Body of pancreas (tissue), 4 donors: ENCODE data around the gene OR8K1. TPM values are rescaled to one million over a fixed set of nuclear protein-coding genes. Genes with fewer than 3 reads are reported as not detected.

Experiments
- ATAC-seq: fragments of 150-250 bp; one replicate; pipeline ENCODE4 v1.9.1; 2016
- DNase-seq, 4 donors: peaks; one replicate each; pipeline ENCODE4 v3.0.0-alpha.2; 2019
- H3K27ac ChIP-seq, 4 donors: fragments of 200-600 bp; sonication (generic); 1 replicate in 3 of 4; 2 replicates in 1 of 4; pipeline versions ENCODE4 v1.5.1 to v1.6.1; 2016 to 2019; ENCODE audit warnings: mild to moderate bottlenecking in 1 of 4, mixed read lengths in 1 of 4, moderate library complexity in 1 of 4
- H3K27me3 ChIP-seq, 2 donors: fragments of 200-600 bp; sonication (generic); one replicate each; pipeline ENCODE4 v1.6.0; 2016; ENCODE audit warnings: mild to moderate bottlenecking in 1 of 2
- H3K36me3 ChIP-seq, 2 donors: fragments of 200-600 bp; sonication (generic); replicated peaks in 1 of 2; 2 replicates each; pipeline ENCODE4 v1.5.1; 2016; ENCODE audit warnings: low read depth in 2 of 2; ENCODE audit not compliant: insufficient read depth in 1 of 2
- H3K4me1 ChIP-seq: fragments of 200-600 bp; sonication (generic); one replicate; pipeline ENCODE4 v1.6.0; 2016
- H3K4me3 ChIP-seq, 2 donors: fragments of 200-600 bp; sonication (generic); 1 replicate in 1 of 2; 2 replicates in 1 of 2; pipeline ENCODE4 v1.5.1; 2016 to 2019
- H3K9me3 ChIP-seq, 3 donors: fragments of 200-600 bp; sonication (generic); 1 replicate in 2 of 3; 2 replicates in 1 of 3; pipeline ENCODE4 v1.5.1; 2016
- POLR2A ChIP-seq, 3 donors: fragments of 450-650 bp; IDR thresholded peaks; one replicate each; pipeline ENCODE4 v1.6.1; 2016; ENCODE audit warnings: antibody characterized with exemption in 3 of 3, mild to moderate bottlenecking in 2 of 3
- WGBS, 2 donors: methylation state at CpG; one replicate each; pipeline ENCODE4 v1.1.5; 2017; 5-methylcytosine and 5-hydroxymethylcytosine counted together
- intact Hi-C: fragments of 100-400 bp; cut with DNase I; formaldehyde crosslinking; loops from one replicate; pipeline ENCODE4 v1.15.1; 2023
- total RNA-seq, 2 donors: library from RNA; depleted of rRNA; stranded (reverse); fragments of >200 nt; gene quantifications; one replicate each; pipeline ENCODE4 v1.1.0, GENCODE V29; 2016
- TF ChIP-seq, protein P1 (sequence below), 7 experiments: fragments of 450-650 bp in 4 of 7; fragments of 200-600 bp in 3 of 7; sonication (generic) in 3 of 7; IDR thresholded peaks; one replicate each; pipeline ENCODE4 v1.5.1; 2016 to 2019; ENCODE audit warnings: antibody characterized with exemption in 7 of 7

OR8K1 gene
- not detected for total RNA-seq

DNA sequence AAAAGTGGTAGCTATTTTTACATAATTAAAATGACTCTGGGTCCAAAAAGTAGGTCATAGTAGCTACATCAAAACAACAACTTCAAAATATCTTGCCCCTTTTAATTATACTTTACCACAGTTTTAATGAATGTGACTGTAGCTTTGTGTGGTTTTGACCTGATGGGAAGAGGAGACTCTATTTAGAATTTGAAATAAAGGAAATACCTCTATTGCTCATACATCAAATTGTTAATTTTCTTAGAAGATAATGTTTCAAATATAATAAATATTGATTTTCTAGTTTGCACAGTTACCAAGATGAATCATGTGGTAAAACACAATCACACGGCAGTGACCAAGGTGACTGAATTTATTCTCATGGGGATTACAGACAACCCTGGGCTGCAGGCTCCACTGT is at the start of gene OR8K1:
TSS of gene OR8K1 (plus strand) at position 301 of the 400 bp plus-strand sequence. CDS start at position 301, 0 bp downstream.
- H3K9me3 ChIP-seq: no peaks in the 10 kb centered on the region
- ATAC-seq: no peak
- no peaks in the 10 kb centered on the region for H3K4me1 ChIP-seq
- no peaks in the 10 kb centered on the region for H3K27me3 ChIP-seq
- no peak within 1 kb of the TSS for H3K27ac ChIP-seq
- DNase-seq: no peak
- no peak within 1 kb of the TSS for H3K4me3 ChIP-seq
- 67 to 78% methylated on average over 1 of the region's 1 CpG for WGBS, 2 donors
- intact Hi-C loops: no loop called here
- no peaks in the 10 kb centered on the region for H3K36me3 ChIP-seq
- TF ChIP-seq, protein P1, sequence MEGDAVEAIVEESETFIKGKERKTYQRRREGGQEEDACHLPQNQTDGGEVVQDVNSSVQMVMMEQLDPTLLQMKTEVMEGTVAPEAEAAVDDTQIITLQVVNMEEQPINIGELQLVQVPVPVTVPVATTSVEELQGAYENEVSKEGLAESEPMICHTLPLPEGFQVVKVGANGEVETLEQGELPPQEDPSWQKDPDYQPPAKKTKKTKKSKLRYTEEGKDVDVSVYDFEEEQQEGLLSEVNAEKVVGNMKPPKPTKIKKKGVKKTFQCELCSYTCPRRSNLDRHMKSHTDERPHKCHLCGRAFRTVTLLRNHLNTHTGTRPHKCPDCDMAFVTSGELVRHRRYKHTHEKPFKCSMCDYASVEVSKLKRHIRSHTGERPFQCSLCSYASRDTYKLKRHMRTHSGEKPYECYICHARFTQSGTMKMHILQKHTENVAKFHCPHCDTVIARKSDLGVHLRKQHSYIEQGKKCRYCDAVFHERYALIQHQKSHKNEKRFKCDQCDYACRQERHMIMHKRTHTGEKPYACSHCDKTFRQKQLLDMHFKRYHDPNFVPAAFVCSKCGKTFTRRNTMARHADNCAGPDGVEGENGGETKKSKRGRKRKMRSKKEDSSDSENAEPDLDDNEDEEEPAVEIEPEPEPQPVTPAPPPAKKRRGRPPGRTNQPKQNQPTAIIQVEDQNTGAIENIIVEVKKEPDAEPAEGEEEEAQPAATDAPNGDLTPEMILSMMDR (IDR thresholded peaks at IDR 0.05): no peak
- TF ChIP-seq POLR2A (IDR thresholded peaks at IDR 0.05): no peak

DNA sequence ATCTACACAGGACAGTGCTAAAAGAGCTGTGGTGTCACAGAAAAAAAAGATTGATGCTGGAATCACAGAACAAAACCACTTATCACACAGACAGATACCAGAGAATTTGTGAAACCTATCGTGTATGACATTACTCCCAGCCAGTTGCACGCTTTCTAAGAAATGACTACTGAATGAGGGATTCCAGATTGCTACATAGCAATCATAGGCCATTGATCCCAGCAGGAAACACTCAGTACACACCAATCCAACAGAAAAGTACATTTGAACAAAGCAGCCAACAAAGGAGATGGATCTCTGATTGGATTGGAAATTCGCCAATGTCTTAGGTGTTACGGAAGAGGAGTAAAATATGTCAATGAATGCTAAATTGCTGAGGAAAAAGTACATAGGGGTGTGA is 48.9 kb upstream of the OR8K1 start:
- ATAC-seq: no peak
- 59 to 71% methylated on average over 4 of the region's 4 CpGs for WGBS, 2 donors
- H3K9me3 ChIP-seq: no peaks in the 10 kb centered on the region
- no peaks in the 10 kb centered on the region for H3K4me1 ChIP-seq
- no peaks in the 10 kb centered on the region for H3K27me3 ChIP-seq
- no peak overlapping the region for H3K27ac ChIP-seq
- intact Hi-C loops: no loop called here
- no peak overlapping the region for H3K4me3 ChIP-seq
- no peak for DNase-seq
- TF ChIP-seq POLR2A (IDR thresholded peaks at IDR 0.05): no peak
- TF ChIP-seq, protein P1 (IDR thresholded peaks at IDR 0.05): no peak
- H3K36me3 ChIP-seq: no peaks in the 10 kb centered on the region

DNA sequence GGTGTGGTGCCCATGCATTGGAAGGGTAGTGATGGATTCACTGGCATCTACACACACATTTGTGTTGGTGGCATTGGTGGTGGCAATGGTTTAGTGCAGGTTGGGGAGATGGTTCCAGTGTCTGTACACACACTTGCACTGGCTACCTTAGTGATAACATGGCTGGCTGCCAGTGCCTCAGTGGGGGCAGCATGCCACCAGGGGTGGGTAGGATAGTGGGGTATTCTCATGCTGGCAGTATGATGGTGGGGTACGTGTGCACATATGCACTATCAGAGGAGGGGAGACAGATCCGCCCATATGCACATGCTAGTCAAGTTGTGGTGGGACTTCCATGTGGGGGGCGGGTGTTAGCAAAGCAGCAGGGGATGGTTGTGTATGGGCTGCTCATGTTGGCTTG is 38.0 kb upstream of the OR8K1 start:
- 68 to 70% methylated on average over 3 of the region's 3 CpGs for WGBS, 2 donors
- Histone ChIP-seq H3K4me1 (no peaks in the 10 kb centered on the region), H3K27ac (no peak overlapping the region), H3K4me3 (no peak overlapping the region), H3K27me3 (no peaks in the 10 kb centered on the region), H3K9me3 (no peaks in the 10 kb centered on the region), H3K36me3 (no peaks in the 10 kb centered on the region)
- ATAC-seq: no peak
- TF ChIP-seq, protein P1 (IDR thresholded peaks at IDR 0.05): no peak
- TF ChIP-seq POLR2A (IDR thresholded peaks at IDR 0.05): no peak
- no peak for DNase-seq
- intact Hi-C loops: no loop called here

DNA sequence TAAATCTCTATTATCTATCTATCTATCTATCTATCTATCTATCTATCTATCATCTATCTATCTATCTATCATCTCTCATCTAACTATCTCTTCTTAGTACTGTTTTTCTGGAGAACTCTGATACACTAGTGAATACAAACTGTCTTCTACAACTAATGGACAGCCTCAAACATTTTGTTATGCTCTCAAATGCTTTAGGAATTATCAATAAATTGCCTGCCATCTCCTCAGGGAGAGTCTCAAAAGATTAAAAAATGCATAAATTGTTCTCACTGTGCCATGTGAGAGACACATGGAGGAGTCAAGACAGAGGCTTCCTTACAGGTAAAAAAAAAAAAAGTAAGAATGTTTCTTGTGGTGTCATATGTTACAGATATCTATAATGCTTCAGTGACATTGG is 31.0 kb upstream of the OR8K1 start, which contains the start of gene OR8K3:
TSS of gene OR8K3 (plus strand) at position 301 of the 400 bp plus-strand sequence. CDS start 3,163 bp downstream, outside the sequence.
- ATAC-seq (no peak), DNase-seq (no peak)
- TF ChIP-seq POLR2A (IDR thresholded peaks at IDR 0.05): no peak
- TF ChIP-seq, protein P1 (IDR thresholded peaks at IDR 0.05): no peak
- Histone ChIP-seq H3K4me1 (no peaks in the 10 kb centered on the region), H3K9me3 (no peaks in the 10 kb centered on the region), H3K36me3 (no peaks in the 10 kb centered on the region), H3K27me3 (no peaks in the 10 kb centered on the region), H3K27ac (no peak within 1 kb of the TSS), H3K4me3 (no peak within 1 kb of the TSS)
- intact Hi-C loops: no loop called here

DNA sequence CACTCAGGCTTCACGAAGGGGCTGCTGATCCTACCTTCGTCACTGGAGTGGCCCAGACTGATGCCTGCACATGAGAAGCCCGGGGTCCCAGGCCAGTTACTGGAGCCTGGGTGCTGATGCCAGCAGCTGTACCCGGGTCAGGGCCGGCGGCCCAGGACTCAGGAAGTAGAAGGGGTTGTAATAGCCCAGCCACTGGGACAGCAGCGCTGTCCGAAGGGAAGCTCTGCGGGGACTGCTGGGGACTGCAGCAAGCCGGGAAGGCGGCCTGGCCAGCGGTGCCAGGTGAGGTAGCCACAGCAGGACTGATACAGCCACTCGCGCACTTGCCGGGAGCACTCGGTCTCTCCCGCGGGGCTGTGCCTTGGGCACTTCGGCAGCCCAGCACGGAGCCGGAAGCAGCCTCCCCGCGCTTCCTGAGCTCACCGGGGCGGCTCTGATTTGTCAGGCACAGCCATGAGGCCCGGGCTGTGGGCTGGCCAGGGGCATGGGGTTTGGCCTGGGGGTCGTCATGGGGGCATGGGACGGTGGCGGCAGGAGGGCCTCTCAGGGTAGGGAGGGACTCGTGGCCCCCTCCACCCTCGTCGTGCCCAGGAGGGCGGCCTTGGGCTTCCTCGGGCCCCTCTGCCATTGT is 13.9 kb upstream of the OR8K1 start:
- DNase-seq: no peak
- no peak for ATAC-seq
- intact Hi-C loops: no loop called here
- no peaks in the 10 kb centered on the region for H3K27me3 ChIP-seq
- no peak overlapping the region for H3K4me3 ChIP-seq
- no peaks in the 10 kb centered on the region for H3K4me1 ChIP-seq
- H3K9me3 ChIP-seq: no peaks in the 10 kb centered on the region
- 77 to 78% methylated on average over 19 to 24 of the region's 34 CpGs for WGBS, 2 donors
- no peaks in the 10 kb centered on the region for H3K36me3 ChIP-seq
- H3K27ac ChIP-seq: no peak overlapping the region
- no peak for TF ChIP-seq POLR2A (IDR thresholded peaks at IDR 0.05)
- TF ChIP-seq, protein P1 (IDR thresholded peaks at IDR 0.05): no peak
